GM12864 (cell line): ENCODE measurements around the gene STAC.
"Not testable (repeated sequence)": the region's sequence is repeated elsewhere in the genome, so short reads cannot be mapped to it uniquely, and the experiment has no call there.

Experiments used
- DNase-seq: peaks from one replicate; pipeline ENCODE4 v3.0.0-alpha.2; 2011; ENCODE audit warnings: low read depth
- H3K4me3 ChIP-seq: 2 replicates; pipeline ENCODE4 v1.5.1; 2011; ENCODE audit warnings: mild to moderate bottlenecking, low read depth, low read length, control low read depth
- TF ChIP-seq, protein P1 (sequence below): IDR thresholded peaks from 2 replicates; pipeline ENCODE4 v1.5.1; 2011; ENCODE audit warnings: low read depth, mild to moderate bottlenecking, moderate library complexity, low read length, control low read depth, inconsistent platforms; ENCODE audit errors: missing control alignments

STAC gene

DNA sequence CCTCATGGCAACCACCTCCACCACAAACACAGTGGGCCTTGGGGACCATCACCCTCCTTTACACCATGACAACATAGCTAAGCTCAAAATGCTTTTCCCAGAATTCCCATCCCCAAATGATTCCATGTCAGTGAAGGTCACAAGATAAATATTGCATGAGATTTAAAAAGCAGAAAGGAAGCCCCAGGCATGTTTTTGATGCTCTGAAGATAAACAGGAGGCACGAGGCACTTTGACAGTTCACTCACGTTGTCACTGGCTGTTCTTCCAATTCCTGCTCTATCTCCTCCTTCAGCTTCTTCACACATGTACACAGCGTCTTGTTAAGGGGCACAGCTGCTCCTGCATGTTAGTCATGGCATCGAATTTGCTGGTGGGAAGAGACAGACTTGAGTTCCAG lies 180.4 kb downstream of the STAC start:
- DNase-seq: no peak
- TF ChIP-seq, protein P1, sequence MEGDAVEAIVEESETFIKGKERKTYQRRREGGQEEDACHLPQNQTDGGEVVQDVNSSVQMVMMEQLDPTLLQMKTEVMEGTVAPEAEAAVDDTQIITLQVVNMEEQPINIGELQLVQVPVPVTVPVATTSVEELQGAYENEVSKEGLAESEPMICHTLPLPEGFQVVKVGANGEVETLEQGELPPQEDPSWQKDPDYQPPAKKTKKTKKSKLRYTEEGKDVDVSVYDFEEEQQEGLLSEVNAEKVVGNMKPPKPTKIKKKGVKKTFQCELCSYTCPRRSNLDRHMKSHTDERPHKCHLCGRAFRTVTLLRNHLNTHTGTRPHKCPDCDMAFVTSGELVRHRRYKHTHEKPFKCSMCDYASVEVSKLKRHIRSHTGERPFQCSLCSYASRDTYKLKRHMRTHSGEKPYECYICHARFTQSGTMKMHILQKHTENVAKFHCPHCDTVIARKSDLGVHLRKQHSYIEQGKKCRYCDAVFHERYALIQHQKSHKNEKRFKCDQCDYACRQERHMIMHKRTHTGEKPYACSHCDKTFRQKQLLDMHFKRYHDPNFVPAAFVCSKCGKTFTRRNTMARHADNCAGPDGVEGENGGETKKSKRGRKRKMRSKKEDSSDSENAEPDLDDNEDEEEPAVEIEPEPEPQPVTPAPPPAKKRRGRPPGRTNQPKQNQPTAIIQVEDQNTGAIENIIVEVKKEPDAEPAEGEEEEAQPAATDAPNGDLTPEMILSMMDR: no peak
- no peak overlapping the region for H3K4me3 ChIP-seq

DNA sequence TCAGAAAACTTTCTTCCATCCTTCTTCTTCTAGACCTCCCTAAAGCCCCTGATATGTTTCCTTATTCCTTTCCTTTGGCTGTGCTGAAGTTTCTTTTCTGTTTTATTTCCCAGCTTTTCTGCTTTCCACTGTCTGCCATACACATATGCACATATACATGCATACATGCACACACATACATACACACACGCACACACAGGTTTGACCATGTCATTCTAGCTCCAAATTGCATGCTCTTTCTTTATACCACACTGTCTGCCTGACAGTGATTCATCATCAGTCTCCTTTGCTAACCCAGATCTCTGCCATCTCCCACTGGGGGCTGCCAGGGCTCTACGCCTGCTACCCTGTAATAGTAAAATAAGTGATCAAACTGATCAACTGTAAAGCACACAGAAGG lies 181.3 kb downstream of the STAC start:
- DNase-seq: no peak
- TF ChIP-seq, protein P1: no peak
- H3K4me3 ChIP-seq: no peak overlapping the region

GRCh38 chr3:36562945-36563344 lies 182.6 kb downstream of the STAC start:
- TF ChIP-seq, protein P1: no peak
- H3K4me3 ChIP-seq: no peak overlapping the region
- DNase-seq: no peak

DNA sequence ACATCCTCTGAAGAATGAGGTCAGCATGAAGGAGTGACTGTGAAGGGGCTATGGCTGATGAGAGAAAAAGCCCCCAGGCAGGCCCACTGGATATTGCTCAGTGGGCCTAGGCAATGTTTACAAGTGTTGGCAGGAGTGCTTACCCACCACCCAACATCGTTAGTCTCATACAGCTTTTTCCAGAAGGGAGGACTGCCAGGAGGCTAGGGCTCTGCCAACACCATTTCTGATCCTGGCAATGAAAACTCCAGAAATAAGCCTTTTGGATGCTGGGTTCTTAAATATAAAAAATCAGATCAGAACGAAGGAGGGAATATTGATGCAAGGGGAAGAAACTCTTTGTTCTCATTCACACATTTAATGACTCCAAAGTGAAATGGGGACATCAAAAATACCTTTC lies 194.9 kb downstream of the STAC start:
- TF ChIP-seq, protein P1: no peak
- no peak for DNase-seq
- no peak overlapping the region for H3K4me3 ChIP-seq

- not testable (repeated sequence) for H3K4me3 ChIP-seq, DNase-seq
These were observed 198.1 kb downstream of the STAC start for GRCh38 chr3:36578418-36578817.

- H3K4me3 ChIP-seq: no peak overlapping the region
- DNase-seq: no peak
- TF ChIP-seq, protein P1: no peak
These were observed 199.4 kb downstream of the STAC start for GRCh38 chr3:36579746-36580145.

DNA sequence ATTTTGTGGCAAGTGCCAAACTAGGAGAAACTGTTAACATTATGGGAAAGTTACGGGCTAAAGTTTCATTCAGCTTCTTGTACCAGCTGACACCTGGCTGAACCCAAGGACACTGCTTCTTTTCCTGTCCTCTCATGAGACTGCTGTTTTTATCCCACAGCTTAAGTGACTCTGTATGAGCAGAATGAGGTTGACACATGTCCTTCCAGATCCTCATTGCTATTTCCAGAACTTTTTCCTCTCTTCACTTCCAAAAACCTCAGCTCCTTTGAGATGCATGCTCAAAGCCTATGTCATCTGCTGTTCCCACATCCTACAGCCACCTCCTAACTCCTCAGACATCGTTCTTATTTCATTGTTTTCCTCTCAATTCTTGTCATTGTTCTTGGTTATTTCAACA lies 200.4 kb downstream of the STAC start:
- no peak for DNase-seq
- TF ChIP-seq, protein P1: no peak

DNA sequence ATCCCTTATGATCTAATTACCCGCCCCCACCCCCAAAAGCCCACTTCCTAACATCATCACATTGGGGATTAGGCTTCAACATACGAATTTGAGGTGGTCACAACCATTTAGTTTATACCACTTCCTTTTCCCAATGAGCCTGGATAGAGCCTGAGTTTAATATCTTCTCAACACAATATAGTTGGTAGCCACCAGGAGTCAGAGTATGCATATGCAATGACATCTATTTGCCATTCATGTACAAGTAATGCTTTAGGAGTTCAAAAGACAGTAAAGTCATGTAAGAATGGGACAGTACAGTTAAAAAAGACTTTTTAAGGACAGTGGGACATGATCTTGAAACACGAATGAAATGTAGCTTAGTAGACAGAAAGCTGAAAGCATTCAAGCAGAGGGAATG lies 211.7 kb downstream of the STAC start:
- DNase-seq: no peak
- TF ChIP-seq, protein P1: no peak
- no peak overlapping the region for H3K4me3 ChIP-seq

More for the DNA sequence above, 200.4 kb downstream of the STAC start:
- no peak overlapping the region for H3K4me3 ChIP-seq
